ENCODE measurements around the gene ADAMTS2. TPM values are rescaled to one million over a fixed set of nuclear protein-coding genes. Genes with fewer than 3 reads are reported as not detected.
A peak's percentile ranks its signal among the peaks of the same experiment; 100 is the strongest.

ADAMTS2 gene
- total RNA-seq, 3 donors from 2014 or later (not counting 1 experiment from before 2014, with no cell fraction given), result 0.28 TPM; not detected in 2

GRCh38 chr5:179142434-179143198, 202.6 kb downstream of the ADAMTS2 start:
- Histone ChIP-seq H3K9me3 (ENCODE audit: control insufficient read depth, insufficient read depth, low read length) (no peaks in the 10 kb centered on the region), H3K27me3 (ENCODE audit: control insufficient read depth, insufficient read depth, low read length) (no peaks in the 10 kb centered on the region), H3K27ac (ENCODE audit: low read length) (no peak overlapping the region), H3K4me3 (ENCODE audit: low read length) (no peak overlapping the region), H3K36me3 (ENCODE audit: control insufficient read depth, insufficient read depth, low read length) (no peaks in the 10 kb centered on the region), H3K4me1 (ENCODE audit: control insufficient read depth, insufficient read depth, low read length) (no peaks in the 10 kb centered on the region)
- H3K27me3 Mint-ChIP-seq (ENCODE audit: low read depth in 2 of 2), result no peaks in the 10 kb centered on the region
- no peaks in the 10 kb centered on the region for H3K36me3 Mint-ChIP-seq
- H3K4me3 Mint-ChIP-seq, result no peak overlapping the region
- H3K9me3 Mint-ChIP-seq, result no peaks in the 10 kb centered on the region
- WGBS (ENCODE audit: insufficient coverage), result 47% methylated on average over 3 of the region's 3 CpGs
- intact Hi-C loops (cut with micrococcal nuclease), result no loop called here
- no peak for DNase-seq
- TF ChIP-seq CTCF (IDR thresholded peaks at IDR 0.05), result no peak
- no peak for ATAC-seq
- H3K27ac Mint-ChIP-seq, result no peak overlapping the region
- H3K4me1 Mint-ChIP-seq, result no peaks in the 10 kb centered on the region

GRCh38 chr5:179141867-179142266, 203.4 kb downstream of the ADAMTS2 start:
- DNase-seq (no peak), ATAC-seq (no peak)
- H3K4me1 Mint-ChIP-seq, result no peaks in the 10 kb centered on the region
- Histone ChIP-seq H3K4me3 (ENCODE audit: low read length) (no peak overlapping the region), H3K9me3 (ENCODE audit: control insufficient read depth, insufficient read depth, low read length) (no peaks in the 10 kb centered on the region), H3K4me1 (ENCODE audit: control insufficient read depth, insufficient read depth, low read length) (no peaks in the 10 kb centered on the region), H3K27ac (ENCODE audit: low read length) (no peak overlapping the region), H3K27me3 (ENCODE audit: control insufficient read depth, insufficient read depth, low read length) (no peaks in the 10 kb centered on the region), H3K36me3 (ENCODE audit: control insufficient read depth, insufficient read depth, low read length) (no peaks in the 10 kb centered on the region)
- H3K9me3 Mint-ChIP-seq, result no peaks in the 10 kb centered on the region
- no peak overlapping the region for H3K27ac Mint-ChIP-seq
- WGBS (ENCODE audit: insufficient coverage), result 0% methylated on average over 1 of the region's 1 CpG
- intact Hi-C loops (cut with micrococcal nuclease), result no loop called here
- no peaks in the 10 kb centered on the region for H3K36me3 Mint-ChIP-seq
- no peak overlapping the region for H3K4me3 Mint-ChIP-seq
- H3K27me3 Mint-ChIP-seq (ENCODE audit: low read depth in 2 of 2), result no peaks in the 10 kb centered on the region
- no peak for TF ChIP-seq CTCF (IDR thresholded peaks at IDR 0.05)

- H3K4me3 Mint-ChIP-seq, result no peak overlapping the region
- no peak for TF ChIP-seq CTCF (IDR thresholded peaks at IDR 0.05)
- H3K4me1 ChIP-seq (ENCODE audit: control insufficient read depth, insufficient read depth, low read length), result no peaks in the 10 kb centered on the region
- H3K27me3 ChIP-seq (ENCODE audit: control insufficient read depth, insufficient read depth, low read length), result no peaks in the 10 kb centered on the region
- H3K27ac ChIP-seq (ENCODE audit: low read length), result no peak overlapping the region
- no peaks in the 10 kb centered on the region for H3K36me3 Mint-ChIP-seq
- intact Hi-C loops (cut with micrococcal nuclease), result no loop called here
- no peaks in the 10 kb centered on the region for H3K36me3 ChIP-seq (ENCODE audit: control insufficient read depth, insufficient read depth, low read length)
- no peaks in the 10 kb centered on the region for H3K9me3 Mint-ChIP-seq
- H3K9me3 ChIP-seq (ENCODE audit: control insufficient read depth, insufficient read depth, low read length), result no peaks in the 10 kb centered on the region
- H3K4me1 Mint-ChIP-seq, result no peaks in the 10 kb centered on the region
- H3K27me3 Mint-ChIP-seq (ENCODE audit: low read depth in 2 of 2), result no peaks in the 10 kb centered on the region
- ATAC-seq (no peak), DNase-seq (no peak)
- H3K4me3 ChIP-seq (ENCODE audit: low read length), result no peak overlapping the region
- WGBS (ENCODE audit: insufficient coverage), result 97% methylated on average over 2 of the region's 3 CpGs
- H3K27ac Mint-ChIP-seq, result no peak overlapping the region
Observed at GRCh38 chr5:179140293-179140692, 205.0 kb downstream of the ADAMTS2 start.

- Mint-ChIP-seq H3K4me1 (no peaks in the 10 kb centered on the region), H3K9me3 (no peaks in the 10 kb centered on the region), H3K27ac (no peak overlapping the region), H3K36me3 (no peaks in the 10 kb centered on the region), H3K27me3 (ENCODE audit: low read depth in 2 of 2) (no peaks in the 10 kb centered on the region), H3K4me3 (no peak overlapping the region)
- intact Hi-C loops (cut with micrococcal nuclease), result no loop called here
- Histone ChIP-seq H3K4me1 (ENCODE audit: control insufficient read depth, insufficient read depth, low read length) (no peaks in the 10 kb centered on the region), H3K27me3 (ENCODE audit: control insufficient read depth, insufficient read depth, low read length) (no peaks in the 10 kb centered on the region), H3K9me3 (ENCODE audit: control insufficient read depth, insufficient read depth, low read length) (no peaks in the 10 kb centered on the region), H3K36me3 (ENCODE audit: control insufficient read depth, insufficient read depth, low read length) (no peaks in the 10 kb centered on the region), H3K27ac (ENCODE audit: low read length) (no peak overlapping the region), H3K4me3 (ENCODE audit: low read length) (no peak overlapping the region)
- DNase-seq (no peak), ATAC-seq (peak in 1 of 3 donors; percentile 32)
- WGBS (ENCODE audit: insufficient coverage), result 82% methylated on average over 10 of the region's 10 CpGs
- no peak for TF ChIP-seq CTCF (IDR thresholded peaks at IDR 0.05)
Observed at GRCh38 chr5:179139936-179140235, 205.4 kb downstream of the ADAMTS2 start.

Data from natural killer cell (primary cell).